ENCODE results near the gene KIAA1755.

The KIAA1755 gene

GRCh38 chr20:38301309-38301708, 40.8 kb upstream of the KIAA1755 start:
- Histone ChIP-seq H3K9me3 (ENCODE audit: control insufficient read depth in 5 of 5, low read length in 5 of 5) (no peaks in the 10 kb centered on the region), H3K27ac (ENCODE audit: low read depth, low read length) (no peak overlapping the region), H3K4me3 (ENCODE audit: low read depth in 1 of 5, low read length in 5 of 5) (no peak overlapping the region), H3K4me1 (ENCODE audit: control insufficient read depth in 5 of 5, insufficient read depth in 5 of 5, low read length in 5 of 5) (peaks cover 0 to 30% (median 22%) of the 10 kb centered on the region in 5 donors), H3K27me3 (ENCODE audit: control insufficient read depth in 5 of 5, insufficient read depth in 4 of 5, low read length in 5 of 5) (peaks cover 0 to 10% (median 0%) of the 10 kb centered on the region in 5 donors), H3K36me3 (ENCODE audit: control insufficient read depth in 5 of 5, insufficient read depth in 5 of 5, low read length in 5 of 5) (no peaks in the 10 kb centered on the region), H3K9ac (ENCODE audit: low read length in 5 of 5) (no peak overlapping the region)

DNA sequence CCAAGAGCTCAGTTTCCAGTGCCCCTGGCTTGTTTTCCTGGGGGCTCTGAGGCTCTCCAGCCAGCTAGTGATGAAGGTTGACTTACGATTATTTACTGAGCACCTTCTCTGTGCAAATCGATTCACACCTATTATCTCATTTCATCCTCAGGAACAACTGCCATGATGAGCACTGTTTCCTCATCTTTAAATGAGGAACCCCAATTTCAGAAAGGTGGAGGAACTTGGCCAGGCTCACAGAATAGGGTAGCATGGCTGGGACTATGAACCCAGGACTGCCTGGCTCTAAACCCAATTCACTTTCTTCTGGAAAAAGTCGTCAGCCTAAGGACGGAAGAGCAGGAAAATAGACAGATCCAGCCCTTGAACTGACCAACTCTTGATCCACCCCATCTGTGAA, 39.9 kb upstream of the KIAA1755 start:
- H3K4me1 ChIP-seq (ENCODE audit: control insufficient read depth in 5 of 5, insufficient read depth in 5 of 5, low read length in 5 of 5) = peaks cover 0 to 33% (median 25%) of the 10 kb centered on the region in 5 donors
- no peaks in the 10 kb centered on the region for H3K9me3 ChIP-seq (ENCODE audit: control insufficient read depth in 5 of 5, low read length in 5 of 5)
- H3K36me3 ChIP-seq (ENCODE audit: control insufficient read depth in 5 of 5, insufficient read depth in 5 of 5, low read length in 5 of 5) = no peaks in the 10 kb centered on the region
- no peak overlapping the region for H3K9ac ChIP-seq (ENCODE audit: low read length in 5 of 5)
- H3K27ac ChIP-seq (ENCODE audit: low read depth, low read length) = no peak overlapping the region
- H3K27me3 ChIP-seq (ENCODE audit: control insufficient read depth in 5 of 5, insufficient read depth in 4 of 5, low read length in 5 of 5) = peaks cover 0 to 10% (median 0%) of the 10 kb centered on the region in 5 donors
- H3K4me3 ChIP-seq (ENCODE audit: low read depth in 1 of 5, low read length in 5 of 5) = no peak overlapping the region

GRCh38 chr20:38299963-38300362, 39.4 kb upstream of the KIAA1755 start:
- no peak overlapping the region for H3K4me3 ChIP-seq (ENCODE audit: low read depth in 1 of 5, low read length in 5 of 5)
- no peaks in the 10 kb centered on the region for H3K9me3 ChIP-seq (ENCODE audit: control insufficient read depth in 5 of 5, low read length in 5 of 5)
- no peaks in the 10 kb centered on the region for H3K36me3 ChIP-seq (ENCODE audit: control insufficient read depth in 5 of 5, insufficient read depth in 5 of 5, low read length in 5 of 5)
- H3K9ac ChIP-seq (ENCODE audit: low read length in 5 of 5) = no peak overlapping the region
- peaks cover 0 to 33% (median 25%) of the 10 kb centered on the region in 5 donors for H3K4me1 ChIP-seq (ENCODE audit: control insufficient read depth in 5 of 5, insufficient read depth in 5 of 5, low read length in 5 of 5)
- peaks cover 0 to 10% (median 0%) of the 10 kb centered on the region in 5 donors for H3K27me3 ChIP-seq (ENCODE audit: control insufficient read depth in 5 of 5, insufficient read depth in 4 of 5, low read length in 5 of 5)
- H3K27ac ChIP-seq (ENCODE audit: low read depth, low read length) = no peak overlapping the region

GRCh38 chr20:38298768-38299288, 38.3 kb upstream of the KIAA1755 start:
- peaks cover 2 to 33% (median 28%) of the 10 kb centered on the region in 5 donors for H3K4me1 ChIP-seq (ENCODE audit: control insufficient read depth in 5 of 5, insufficient read depth in 5 of 5, low read length in 5 of 5)
- H3K9me3 ChIP-seq (ENCODE audit: control insufficient read depth in 5 of 5, low read length in 5 of 5) = no peaks in the 10 kb centered on the region
- H3K36me3 ChIP-seq (ENCODE audit: control insufficient read depth in 5 of 5, insufficient read depth in 5 of 5, low read length in 5 of 5) = no peaks in the 10 kb centered on the region
- peaks cover 0 to 6% (median 0%) of the 10 kb centered on the region in 5 donors for H3K27me3 ChIP-seq (ENCODE audit: control insufficient read depth in 5 of 5, insufficient read depth in 4 of 5, low read length in 5 of 5)
- peak overlapping the region in 2 of 5 donors; percentile 32 to 33 for H3K9ac ChIP-seq (ENCODE audit: low read length in 5 of 5)
- peak overlapping the region in 1 of 5 donors; percentile 32 for H3K4me3 ChIP-seq (ENCODE audit: low read depth in 1 of 5, low read length in 5 of 5)
- H3K27ac ChIP-seq (ENCODE audit: low read depth, low read length) = peak overlapping the region; percentile 75

DNA sequence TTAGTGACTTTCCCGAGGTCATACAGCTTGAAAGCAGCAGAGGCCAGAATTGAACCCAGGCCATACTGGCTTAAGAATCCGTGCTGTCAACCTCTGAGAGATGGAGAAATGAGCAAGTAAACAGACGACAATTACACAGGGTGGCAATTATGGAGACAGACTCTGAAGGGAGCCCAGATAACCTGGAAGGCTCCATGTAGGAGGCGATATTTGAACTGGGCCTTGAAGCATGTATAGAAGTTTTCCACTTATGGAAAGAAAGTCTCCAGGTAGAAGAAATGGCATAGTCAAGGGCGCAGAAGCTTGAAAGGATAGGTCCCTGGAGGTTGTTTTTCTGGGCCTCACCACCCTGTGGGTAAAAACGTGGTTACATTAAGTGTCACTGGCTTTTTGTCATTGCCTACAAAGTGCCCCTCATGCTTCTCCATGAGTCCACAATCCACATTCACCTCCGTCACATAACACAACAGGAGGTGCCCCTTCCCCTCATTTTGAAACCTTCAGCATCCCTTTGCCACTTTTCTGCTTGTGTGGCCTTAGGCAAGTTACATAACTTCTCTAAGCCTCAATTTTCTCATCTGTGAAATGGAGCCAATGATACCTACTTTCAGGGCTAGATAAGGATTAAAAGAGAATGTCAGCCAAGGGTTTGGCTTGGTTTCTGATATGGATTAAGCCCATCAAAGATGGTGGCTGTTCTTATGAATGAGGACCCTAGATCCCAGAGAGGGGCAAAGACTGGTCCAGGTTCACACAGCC, 37.6 kb upstream of the KIAA1755 start:
- no peak overlapping the region for H3K4me3 ChIP-seq (ENCODE audit: low read depth in 1 of 5, low read length in 5 of 5)
- no peaks in the 10 kb centered on the region for H3K9me3 ChIP-seq (ENCODE audit: control insufficient read depth in 5 of 5, low read length in 5 of 5)
- H3K4me1 ChIP-seq (ENCODE audit: control insufficient read depth in 5 of 5, insufficient read depth in 5 of 5, low read length in 5 of 5) = peaks cover 3 to 41% (median 33%) of the 10 kb centered on the region in 5 donors
- no peaks in the 10 kb centered on the region for H3K36me3 ChIP-seq (ENCODE audit: control insufficient read depth in 5 of 5, insufficient read depth in 5 of 5, low read length in 5 of 5)
- H3K27me3 ChIP-seq (ENCODE audit: control insufficient read depth in 5 of 5, insufficient read depth in 4 of 5, low read length in 5 of 5) = peaks cover 0 to 6% (median 0%) of the 10 kb centered on the region in 5 donors
- H3K9ac ChIP-seq (ENCODE audit: low read length in 5 of 5) = peak overlapping the region in 1 of 5 donors; percentile 28
- H3K27ac ChIP-seq (ENCODE audit: low read depth, low read length) = peak overlapping the region; percentile 75

DNA sequence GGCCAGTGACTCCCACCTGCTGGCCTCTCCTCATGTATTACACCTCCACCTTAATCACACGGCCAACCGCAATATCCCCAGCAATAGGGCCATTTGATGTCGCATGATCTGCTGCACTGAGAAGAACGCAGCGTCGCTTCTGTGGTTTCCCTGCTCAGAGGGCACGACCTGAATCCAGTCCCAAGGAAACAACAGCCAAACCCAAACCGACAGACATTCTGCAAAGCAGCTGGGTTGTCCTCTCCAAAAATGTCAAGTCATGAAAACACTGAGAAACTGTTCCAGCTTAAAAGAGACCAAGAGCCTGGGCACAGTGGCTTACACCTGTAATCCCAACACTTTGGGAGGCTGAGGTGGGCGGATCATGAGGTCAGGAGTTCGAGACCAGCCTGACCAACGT, 35.9 kb upstream of the KIAA1755 start:
- Histone ChIP-seq H3K4me1 (ENCODE audit: control insufficient read depth in 5 of 5, insufficient read depth in 5 of 5, low read length in 5 of 5) (peaks cover 3 to 50% (median 36%) of the 10 kb centered on the region in 5 donors), H3K9me3 (ENCODE audit: control insufficient read depth in 5 of 5, low read length in 5 of 5) (no peaks in the 10 kb centered on the region), H3K9ac (ENCODE audit: low read length in 5 of 5) (no peak overlapping the region), H3K4me3 (ENCODE audit: low read depth in 1 of 5, low read length in 5 of 5) (no peak overlapping the region), H3K27me3 (ENCODE audit: control insufficient read depth in 5 of 5, insufficient read depth in 4 of 5, low read length in 5 of 5) (peaks cover 0 to 6% (median 0%) of the 10 kb centered on the region in 5 donors), H3K36me3 (ENCODE audit: control insufficient read depth in 5 of 5, insufficient read depth in 5 of 5, low read length in 5 of 5) (no peaks in the 10 kb centered on the region), H3K27ac (ENCODE audit: low read depth, low read length) (no peak overlapping the region)

- Histone ChIP-seq H3K27me3 (ENCODE audit: control insufficient read depth in 5 of 5, insufficient read depth in 4 of 5, low read length in 5 of 5) (peaks cover 0 to 6% (median 0%) of the 10 kb centered on the region in 5 donors), H3K27ac (ENCODE audit: low read depth, low read length) (no peak overlapping the region), H3K9ac (ENCODE audit: low read length in 5 of 5) (no peak overlapping the region), H3K36me3 (ENCODE audit: control insufficient read depth in 5 of 5, insufficient read depth in 5 of 5, low read length in 5 of 5) (no peaks in the 10 kb centered on the region), H3K4me3 (ENCODE audit: low read depth in 1 of 5, low read length in 5 of 5) (no peak overlapping the region), H3K4me1 (ENCODE audit: control insufficient read depth in 5 of 5, insufficient read depth in 5 of 5, low read length in 5 of 5) (peaks cover 3 to 55% (median 41%) of the 10 kb centered on the region in 5 donors), H3K9me3 (ENCODE audit: control insufficient read depth in 5 of 5, low read length in 5 of 5) (no peaks in the 10 kb centered on the region)
Measured at GRCh38 chr20:38295811-38296210, 35.3 kb upstream of the KIAA1755 start.

DNA sequence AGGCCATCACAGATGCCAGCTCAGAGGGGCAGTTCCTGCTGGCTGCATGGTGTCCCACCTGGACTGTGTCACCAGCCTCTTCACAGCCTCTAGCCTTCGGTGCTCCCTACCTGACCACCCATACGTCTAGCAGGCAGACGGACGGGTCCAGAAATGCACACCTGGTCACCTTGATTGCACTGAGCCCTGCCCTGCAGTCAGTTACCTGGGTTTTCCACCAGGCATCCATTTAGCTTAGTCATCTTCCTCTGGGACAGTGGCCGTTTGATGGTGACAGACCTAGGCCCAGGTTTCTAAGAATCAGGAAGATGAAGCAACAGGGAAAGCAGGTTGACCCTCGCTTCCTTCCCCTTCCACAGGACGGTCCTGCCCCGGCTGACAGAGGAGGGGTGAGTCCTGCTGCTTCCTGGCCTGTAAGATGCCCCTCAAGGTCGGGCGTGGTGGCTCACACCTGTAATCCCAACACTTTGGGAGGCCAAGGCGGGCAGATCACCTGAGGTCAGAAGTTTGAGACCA, 33.6 kb upstream of the KIAA1755 start:
- Histone ChIP-seq H3K9ac (ENCODE audit: low read length in 5 of 5) (no peak overlapping the region), H3K36me3 (ENCODE audit: control insufficient read depth in 5 of 5, insufficient read depth in 5 of 5, low read length in 5 of 5) (no peaks in the 10 kb centered on the region), H3K27me3 (ENCODE audit: control insufficient read depth in 5 of 5, insufficient read depth in 4 of 5, low read length in 5 of 5) (no peaks in the 10 kb centered on the region), H3K27ac (ENCODE audit: low read depth, low read length) (peak overlapping the region; percentile 54), H3K9me3 (ENCODE audit: control insufficient read depth in 5 of 5, low read length in 5 of 5) (no peaks in the 10 kb centered on the region), H3K4me1 (ENCODE audit: control insufficient read depth in 5 of 5, insufficient read depth in 5 of 5, low read length in 5 of 5) (peaks cover 3 to 46% (median 36%) of the 10 kb centered on the region in 5 donors), H3K4me3 (ENCODE audit: low read depth in 1 of 5, low read length in 5 of 5) (no peak overlapping the region)

DNA sequence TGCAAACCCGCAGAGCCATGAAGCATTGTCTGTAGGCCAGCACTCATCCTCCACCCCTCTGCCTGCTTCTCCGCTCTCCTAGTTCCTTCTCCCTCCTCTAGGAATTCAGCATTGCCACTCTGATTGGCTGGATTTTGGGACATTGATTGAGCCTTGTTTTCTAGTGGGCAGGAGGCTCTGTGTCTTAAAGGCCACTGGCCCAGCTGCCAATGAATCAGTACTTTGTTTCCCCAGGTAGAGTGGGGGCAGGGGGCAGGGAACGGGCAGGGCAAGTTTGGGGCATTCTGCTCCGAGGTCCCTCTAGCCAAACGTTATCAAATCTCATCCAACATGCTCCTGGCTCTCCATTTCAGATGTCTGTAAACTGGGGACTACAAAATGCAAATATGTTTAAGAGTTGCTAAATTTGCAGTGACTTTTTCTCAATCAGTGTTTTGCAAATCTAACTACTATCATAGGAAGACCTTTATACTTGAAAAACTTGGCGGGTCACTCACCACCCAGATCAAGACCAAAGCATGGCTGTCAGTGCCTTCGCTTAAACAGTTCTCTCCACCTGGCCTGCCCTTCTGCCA, 33.0 kb upstream of the KIAA1755 start:
- Histone ChIP-seq H3K36me3 (ENCODE audit: control insufficient read depth in 5 of 5, insufficient read depth in 5 of 5, low read length in 5 of 5) (no peaks in the 10 kb centered on the region), H3K4me3 (ENCODE audit: low read depth in 1 of 5, low read length in 5 of 5) (no peak overlapping the region), H3K9me3 (ENCODE audit: control insufficient read depth in 5 of 5, low read length in 5 of 5) (no peaks in the 10 kb centered on the region), H3K4me1 (ENCODE audit: control insufficient read depth in 5 of 5, insufficient read depth in 5 of 5, low read length in 5 of 5) (peaks cover 3 to 41% (median 30%) of the 10 kb centered on the region in 5 donors), H3K27ac (ENCODE audit: low read depth, low read length) (peak overlapping the region; percentile 54), H3K9ac (ENCODE audit: low read length in 5 of 5) (no peak overlapping the region), H3K27me3 (ENCODE audit: control insufficient read depth in 5 of 5, insufficient read depth in 4 of 5, low read length in 5 of 5) (no peaks in the 10 kb centered on the region)

GRCh38 chr20:38291966-38292365, 31.4 kb upstream of the KIAA1755 start:
- Histone ChIP-seq H3K27ac (ENCODE audit: low read depth, low read length) (no peak overlapping the region), H3K4me3 (ENCODE audit: low read depth in 1 of 5, low read length in 5 of 5) (no peak overlapping the region), H3K9me3 (ENCODE audit: control insufficient read depth in 5 of 5, low read length in 5 of 5) (no peaks in the 10 kb centered on the region), H3K27me3 (ENCODE audit: control insufficient read depth in 5 of 5, insufficient read depth in 4 of 5, low read length in 5 of 5) (no peaks in the 10 kb centered on the region), H3K4me1 (ENCODE audit: control insufficient read depth in 5 of 5, insufficient read depth in 5 of 5, low read length in 5 of 5) (peaks cover 3 to 36% (median 27%) of the 10 kb centered on the region in 5 donors), H3K36me3 (ENCODE audit: control insufficient read depth in 5 of 5, insufficient read depth in 5 of 5, low read length in 5 of 5) (no peaks in the 10 kb centered on the region), H3K9ac (ENCODE audit: low read length in 5 of 5) (no peak overlapping the region)

Data from subcutaneous abdominal adipose tissue (tissue), 5 donors.